Pancreas (tissue), 10 donors: ENCODE data around the gene PRIMA1. TPM values are rescaled to one million over a fixed set of nuclear protein-coding genes. Genes with fewer than 3 reads are reported as not detected.

Experiments used
- ATAC-seq, 4 donors: fragments of 200-7000 bp; cut with Tn5 transposase; one replicate each; pipeline versions ENCODE4 v1.8.0 to v1.9.1; 2020; ENCODE audit warnings: mild to moderate bottlenecking in 4 of 4, moderate library complexity in 4 of 4
- DNase-seq, 6 donors: peaks; one replicate each; pipeline ENCODE4 v3.0.0-alpha.2; 2020
- FAIRE-seq: peaks from 2 replicates; lab custom pipeline; 2012; peaks lifted over from hg19 to GRCh38; lab: Jason Lieb, UNC
- H3K27ac ChIP-seq, 4 donors: fragments of 200-600 bp; sonication (generic); 1 replicate in 3 of 4; 2 replicates in 1 of 4; pipeline versions ENCODE4 v1.5.0 to v1.8.0; 2020
- H3K27me3 ChIP-seq, 4 donors: fragments of 200-600 bp; one replicate each; pipeline ENCODE4 v1.8.0; 2021
- H3K36me3 ChIP-seq, 3 donors: fragments of 200-600 bp; sonication (generic) in 1 of 3; one replicate each; pipeline versions ENCODE4 v1.5.0 to v1.8.0; 2020 to 2021
- H3K4me1 ChIP-seq, 3 donors: fragments of 200-600 bp; one replicate each; pipeline ENCODE4 v1.8.0; 2021
- H3K4me3 ChIP-seq, 4 donors: fragments of 200-600 bp; sonication (generic) in 2 of 4; one replicate each; pipeline versions ENCODE4 v1.5.0 to v1.8.0; 2020 to 2021
- H3K9me3 ChIP-seq, 4 donors: fragments of 200-600 bp; one replicate each; pipeline ENCODE4 v1.8.0; 2021
- WGBS, 2 donors: extraction: QIAGEN DNeasy Blood & Tissue Kit; methylation state at CpG; one replicate each; pipeline ENCODE4 v1.1.7; 2013; 5-methylcytosine and 5-hydroxymethylcytosine counted together
- intact Hi-C, 3 donors: fragments of 100-400 bp; cut with DNase I; formaldehyde crosslinking; loops; one replicate each; pipeline versions ENCODE4 v1.11.1 to v1.14.2; 2022
- polyA plus RNA-seq, 2 donors: library from polyadenylated mRNA; stranded (reverse); fragments of 200-250 nt; gene quantifications; one replicate each; pipeline ENCODE4 v1.2.3, GENCODE V29; 2013
- total RNA-seq, 6 donors: library from RNA; stranded (reverse); fragmentation: NEBNext Ultra II Directional in 4 of 6; extraction: Animal tissue kit (Norgen Biotek cat#: 25700) in 4 of 6; gene quantifications; one replicate each; pipeline versions ENCODE4 v1.2.1 to v1.2.4, GENCODE V29; 2021 to 2023
- TF ChIP-seq, protein P1 (sequence below), 4 donors: fragments of 200-600 bp; sonication (generic) in 3 of 4; IDR thresholded peaks; one replicate each; pipeline versions ENCODE4 v1.5.0 to v1.8.0; 2021; ENCODE audit warnings: antibody characterized with exemption in 4 of 4
- donor health status: healthy with polysubstance abuse.
- donor health status: DM: no; HTN: no; CAD: no; lungs with moderate emphysema.
- donor health status: DM: no; HTN: no; CAD: no.
- donor health status: control.
- donor health status: control.
- donor health status: Bipolar disorder and iron deficiency.
- donor health status: DM: yes; HTN: yes; CAD: no.
- donor health status: DM: no; HTN: no; CAD: no.
- donor health status: DM: no; HTN: no; CAD: no.
- donor health status: DM: yes; HTN: yes; CAD: no.

Gene PRIMA1
- total and polyA plus RNA-seq, 8 donors: 0.27 to 0.61 (median 0.33) TPM

DNA sequence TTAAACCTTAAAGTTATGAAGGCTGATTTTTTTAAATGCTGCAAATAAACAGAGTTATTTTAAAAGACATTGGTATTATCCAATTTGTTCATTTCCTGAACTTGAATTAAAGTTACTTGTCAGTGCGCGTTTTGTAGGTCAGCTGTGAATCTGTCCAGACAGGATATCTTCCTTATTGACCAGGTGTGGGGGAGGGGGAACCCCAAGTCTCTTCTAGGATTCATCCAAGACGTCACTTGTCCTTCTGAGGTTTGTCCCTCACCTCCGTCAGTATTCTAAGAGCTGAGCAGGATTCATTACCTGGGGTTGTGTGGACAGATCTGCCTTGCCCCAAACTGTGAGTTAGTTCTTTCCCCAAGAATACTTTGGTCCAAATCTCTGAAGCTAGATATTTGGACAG is 8.8 kb upstream of the PRIMA1 start:
- no peak overlapping the region for H3K4me3 ChIP-seq
- DNase-seq: no peak
- H3K36me3 ChIP-seq: no peaks in the 10 kb centered on the region
- TF ChIP-seq, protein P1, sequence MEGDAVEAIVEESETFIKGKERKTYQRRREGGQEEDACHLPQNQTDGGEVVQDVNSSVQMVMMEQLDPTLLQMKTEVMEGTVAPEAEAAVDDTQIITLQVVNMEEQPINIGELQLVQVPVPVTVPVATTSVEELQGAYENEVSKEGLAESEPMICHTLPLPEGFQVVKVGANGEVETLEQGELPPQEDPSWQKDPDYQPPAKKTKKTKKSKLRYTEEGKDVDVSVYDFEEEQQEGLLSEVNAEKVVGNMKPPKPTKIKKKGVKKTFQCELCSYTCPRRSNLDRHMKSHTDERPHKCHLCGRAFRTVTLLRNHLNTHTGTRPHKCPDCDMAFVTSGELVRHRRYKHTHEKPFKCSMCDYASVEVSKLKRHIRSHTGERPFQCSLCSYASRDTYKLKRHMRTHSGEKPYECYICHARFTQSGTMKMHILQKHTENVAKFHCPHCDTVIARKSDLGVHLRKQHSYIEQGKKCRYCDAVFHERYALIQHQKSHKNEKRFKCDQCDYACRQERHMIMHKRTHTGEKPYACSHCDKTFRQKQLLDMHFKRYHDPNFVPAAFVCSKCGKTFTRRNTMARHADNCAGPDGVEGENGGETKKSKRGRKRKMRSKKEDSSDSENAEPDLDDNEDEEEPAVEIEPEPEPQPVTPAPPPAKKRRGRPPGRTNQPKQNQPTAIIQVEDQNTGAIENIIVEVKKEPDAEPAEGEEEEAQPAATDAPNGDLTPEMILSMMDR (IDR thresholded peaks at IDR 0.05): no peak
- H3K4me1 ChIP-seq: no peaks in the 10 kb centered on the region
- intact Hi-C loops: no loop called here
- no peak overlapping the region for H3K27ac ChIP-seq
- no peak for ATAC-seq
- WGBS, 2 donors: 63 to 75% methylated on average over 4 of the region's 4 CpGs
- no peaks in the 10 kb centered on the region for H3K9me3 ChIP-seq
- H3K27me3 ChIP-seq: no peaks in the 10 kb centered on the region
- FAIRE-seq: no peak

DNA sequence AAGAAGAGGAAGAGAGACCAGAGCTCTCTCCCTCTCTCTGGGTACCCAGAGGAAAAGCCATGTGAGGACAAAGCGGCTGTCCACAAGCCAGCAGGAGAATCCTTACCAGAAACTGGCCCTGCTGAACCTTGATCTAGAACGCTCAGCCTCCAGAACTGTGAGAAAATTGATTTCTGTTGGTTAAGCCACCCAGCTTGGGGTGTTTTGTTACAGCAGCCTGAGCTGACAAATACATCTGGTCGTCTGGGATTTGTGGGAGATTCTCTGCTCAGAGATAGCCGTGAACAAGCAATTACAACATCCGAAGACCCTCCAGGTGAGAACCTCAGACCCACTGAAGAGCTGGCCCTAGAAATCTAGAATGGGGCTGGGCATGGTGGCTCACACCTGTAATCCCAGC is 6.5 kb upstream of the PRIMA1 start:
- H3K36me3 ChIP-seq: no peaks in the 10 kb centered on the region
- DNase-seq: no peak
- no peak overlapping the region for H3K4me3 ChIP-seq
- FAIRE-seq: no peak
- no peak for ATAC-seq
- no peaks in the 10 kb centered on the region for H3K4me1 ChIP-seq
- WGBS, 2 donors: 76 to 85% methylated on average over 5 of the region's 5 CpGs
- H3K9me3 ChIP-seq: no peaks in the 10 kb centered on the region
- intact Hi-C loops: no loop called here
- H3K27ac ChIP-seq: no peak overlapping the region
- TF ChIP-seq, protein P1 (IDR thresholded peaks at IDR 0.05): no peak
- no peaks in the 10 kb centered on the region for H3K27me3 ChIP-seq

DNA sequence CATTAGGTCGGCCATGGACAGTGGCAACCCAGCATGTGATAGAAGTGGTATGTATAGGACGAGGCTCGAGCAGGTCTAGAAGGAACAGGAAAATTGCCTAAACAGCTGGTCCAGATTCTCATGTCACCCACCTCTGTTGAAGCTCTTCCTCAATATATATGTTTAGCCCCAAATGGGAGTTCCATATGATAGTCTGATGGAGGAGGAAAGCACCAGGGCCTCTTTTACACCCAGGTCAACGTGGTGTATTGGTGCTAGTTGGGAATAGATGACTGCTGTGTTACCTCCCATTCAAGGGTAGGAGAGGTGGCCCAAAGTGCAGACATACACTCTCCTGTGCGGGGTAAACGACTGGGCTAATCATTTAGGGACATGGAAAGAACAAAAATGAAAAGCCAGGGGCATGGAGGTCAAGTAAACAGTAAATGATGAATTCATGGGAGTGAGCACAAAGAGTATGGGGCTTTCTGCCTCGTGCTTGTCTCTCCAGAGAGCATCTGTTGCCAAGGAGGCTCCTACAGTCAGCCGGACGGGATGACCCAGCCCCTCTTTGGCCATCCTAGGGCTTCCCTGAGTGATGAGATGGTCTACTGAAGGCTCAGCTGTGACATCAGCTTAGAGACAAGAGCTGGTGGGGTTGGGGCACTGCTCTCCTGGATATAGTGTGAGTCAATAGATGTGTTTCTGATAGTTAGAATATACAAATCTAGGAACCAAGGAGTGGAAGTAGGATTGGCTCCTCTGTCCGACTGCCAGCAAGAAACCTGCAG is 5.5 kb upstream of the PRIMA1 start:
- Histone ChIP-seq H3K4me1 (no peaks in the 10 kb centered on the region), H3K4me3 (no peak overlapping the region), H3K36me3 (no peaks in the 10 kb centered on the region), H3K27ac (no peak overlapping the region), H3K27me3 (no peaks in the 10 kb centered on the region), H3K9me3 (no peaks in the 10 kb centered on the region)
- intact Hi-C loops: no loop called here
- DNase-seq (no peak), FAIRE-seq (no peak), ATAC-seq (no peak)
- 54 to 66% methylated on average over 10 of the region's 10 CpGs for WGBS, 2 donors
- TF ChIP-seq, protein P1 (IDR thresholded peaks at IDR 0.05): no peak

DNA sequence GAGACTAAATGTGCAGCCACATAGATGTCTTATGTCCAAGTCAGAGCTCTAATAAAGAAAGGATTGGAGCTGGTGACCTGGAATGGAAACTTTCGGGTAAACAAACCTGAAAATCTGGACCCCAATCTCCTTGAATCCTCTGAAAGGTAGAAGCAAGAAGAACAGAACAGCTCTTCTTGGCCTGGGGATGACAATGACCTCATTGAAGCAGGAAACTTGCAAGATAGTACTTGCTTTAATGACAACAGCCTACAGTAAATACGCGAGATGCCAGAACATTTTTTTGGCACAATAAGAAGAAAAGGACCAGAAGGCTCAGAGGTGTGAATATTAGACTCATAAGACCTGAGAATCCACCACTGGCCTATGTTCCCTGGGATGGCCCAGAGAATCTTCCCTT is 4.1 kb upstream of the PRIMA1 start:
- no peaks in the 10 kb centered on the region for H3K27me3 ChIP-seq
- no peaks in the 10 kb centered on the region for H3K4me1 ChIP-seq
- DNase-seq: no peak
- 76 to 83% methylated on average over 3 of the region's 3 CpGs for WGBS, 2 donors
- H3K27ac ChIP-seq: no peak overlapping the region
- TF ChIP-seq, protein P1 (IDR thresholded peaks at IDR 0.05): no peak
- FAIRE-seq: no peak
- intact Hi-C loops: no loop called here
- no peak overlapping the region for H3K4me3 ChIP-seq
- no peak for ATAC-seq
- no peaks in the 10 kb centered on the region for H3K36me3 ChIP-seq
- no peaks in the 10 kb centered on the region for H3K9me3 ChIP-seq

DNA sequence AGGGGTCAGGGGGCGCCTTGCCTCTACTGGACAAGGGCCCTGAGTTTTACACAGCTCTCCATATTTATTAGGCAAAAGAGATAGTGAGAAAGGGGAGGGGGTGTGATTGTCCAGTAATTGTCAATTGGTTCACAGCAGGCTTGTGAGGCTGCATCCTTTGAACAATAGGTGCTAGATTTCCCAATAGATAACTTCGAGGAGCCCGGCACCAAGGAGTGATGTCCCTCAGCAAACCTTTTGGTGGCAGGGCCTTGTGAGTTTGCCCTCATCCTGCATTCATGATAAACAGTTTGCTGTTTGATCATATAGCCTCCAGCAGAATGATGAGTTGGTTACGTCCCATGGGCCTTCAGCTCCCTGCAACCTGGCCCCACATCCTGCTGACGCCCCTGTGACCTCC is 2.7 kb upstream of the PRIMA1 start:
- no peaks in the 10 kb centered on the region for H3K9me3 ChIP-seq
- H3K27ac ChIP-seq: no peak overlapping the region
- no peak for FAIRE-seq
- no peaks in the 10 kb centered on the region for H3K27me3 ChIP-seq
- ATAC-seq: no peak
- H3K4me1 ChIP-seq: no peaks in the 10 kb centered on the region
- intact Hi-C loops: no loop called here
- 77 to 81% methylated on average over 5 of the region's 5 CpGs for WGBS, 2 donors
- H3K36me3 ChIP-seq: no peaks in the 10 kb centered on the region
- DNase-seq: no peak
- TF ChIP-seq, protein P1 (IDR thresholded peaks at IDR 0.05): no peak
- H3K4me3 ChIP-seq: no peak overlapping the region
